ENCODE measurements around the gene NDST1. TPM values are rescaled to one million over a fixed set of nuclear protein-coding genes. Genes with fewer than 3 reads are reported as not detected.

Gene NDST1
- total RNA-seq, 6 donors from 2014 or later: 81.7 to 265 (median 166) TPM

GRCh38 chr5:150529555-150529954 is 21.6 kb downstream of the NDST1 start:
- H3K27ac ChIP-seq: peak overlapping the region; percentile 31 to 70 (median 48)
- no peaks in the 10 kb centered on the region for H3K9me3 ChIP-seq
- H3K4me1 ChIP-seq: peaks cover 27 to 43% (median 34%) of the 10 kb centered on the region in 4 donors
- H3K36me3 ChIP-seq: peaks cover 14 to 56% (median 28%) of the 10 kb centered on the region in 4 donors
- TF ChIP-seq EP300 (IDR thresholded peaks at IDR 0.05): no peak
- no peak for TF ChIP-seq POLR2AphosphoS5 (IDR thresholded peaks at IDR 0.05)
- TF ChIP-seq CTCF (IDR thresholded peaks at IDR 0.05): no peak
- TF ChIP-seq POLR2A (IDR thresholded peaks at IDR 0.05): no peak
- DNase-seq: no peak
- H3K27me3 ChIP-seq: no peaks in the 10 kb centered on the region
- no peak for ATAC-seq (ENCODE audit: low FRiP score in 2 of 2)
- 58 to 70% methylated on average over 4 of the region's 4 CpGs for WGBS, 2 donors
- no peak overlapping the region for H3K4me3 ChIP-seq

- no peaks in the 10 kb centered on the region for H3K9me3 ChIP-seq
- DNase-seq: no peak
- TF ChIP-seq CTCF (IDR thresholded peaks at IDR 0.05): no peak
- no peak for TF ChIP-seq POLR2AphosphoS5 (IDR thresholded peaks at IDR 0.05)
- no peak for TF ChIP-seq POLR2A (IDR thresholded peaks at IDR 0.05)
- TF ChIP-seq EP300 (IDR thresholded peaks at IDR 0.05): no peak
- 78 to 84% methylated on average over 3 of the region's 3 CpGs for WGBS, 2 donors
- H3K4me1 ChIP-seq: peaks cover 22 to 34% (median 29%) of the 10 kb centered on the region in 4 donors
- peak overlapping the region in 2 of 4 donors; percentile 35 to 70 for H3K27ac ChIP-seq
- peaks cover 23 to 65% (median 36%) of the 10 kb centered on the region in 4 donors for H3K36me3 ChIP-seq
- no peak overlapping the region for H3K4me3 ChIP-seq
- H3K27me3 ChIP-seq: no peaks in the 10 kb centered on the region
- no peak for ATAC-seq (ENCODE audit: low FRiP score in 2 of 2)
Measured at GRCh38 chr5:150530423-150530822, 22.5 kb downstream of the NDST1 start.

- Histone ChIP-seq H3K27ac (no peak overlapping the region), H3K27me3 (no peaks in the 10 kb centered on the region), H3K9me3 (no peaks in the 10 kb centered on the region), H3K4me3 (no peak overlapping the region), H3K36me3 (peaks cover 25 to 71% (median 43%) of the 10 kb centered on the region in 4 donors), H3K4me1 (peaks cover 16 to 29% (median 24%) of the 10 kb centered on the region in 4 donors)
- TF ChIP-seq EP300 (IDR thresholded peaks at IDR 0.05) (no peak), CTCF (IDR thresholded peaks at IDR 0.05) (no peak), POLR2AphosphoS5 (IDR thresholded peaks at IDR 0.05) (no peak), POLR2A (IDR thresholded peaks at IDR 0.05) (no peak)
- no peak for DNase-seq
- 93 to 96% methylated on average over 9 of the region's 9 CpGs for WGBS, 2 donors
- ATAC-seq (ENCODE audit: low FRiP score in 2 of 2): no peak
Measured at GRCh38 chr5:150530951-150531588, 23.1 kb downstream of the NDST1 start.

GRCh38 chr5:150531686-150532085 is 23.8 kb downstream of the NDST1 start:
- Histone ChIP-seq H3K27me3 (no peaks in the 10 kb centered on the region), H3K4me1 (peaks cover 10 to 23% (median 19%) of the 10 kb centered on the region in 4 donors), H3K9me3 (no peaks in the 10 kb centered on the region), H3K4me3 (no peak overlapping the region), H3K27ac (no peak overlapping the region), H3K36me3 (peaks cover 28 to 77% (median 49%) of the 10 kb centered on the region in 4 donors)
- WGBS, 2 donors: 89% methylated on average over 8 to 9 of the region's 9 CpGs
- TF ChIP-seq POLR2A (IDR thresholded peaks at IDR 0.05) (no peak), POLR2AphosphoS5 (IDR thresholded peaks at IDR 0.05) (no peak), CTCF (IDR thresholded peaks at IDR 0.05) (no peak), EP300 (IDR thresholded peaks at IDR 0.05) (no peak)
- ATAC-seq (ENCODE audit: low FRiP score in 2 of 2) (no peak), DNase-seq (no peak)

- TF ChIP-seq POLR2A (IDR thresholded peaks at IDR 0.05): no peak
- TF ChIP-seq POLR2AphosphoS5 (IDR thresholded peaks at IDR 0.05): no peak
- no peak for TF ChIP-seq CTCF (IDR thresholded peaks at IDR 0.05)
- TF ChIP-seq EP300 (IDR thresholded peaks at IDR 0.05): no peak
- Histone ChIP-seq H3K27ac (no peak overlapping the region), H3K4me1 (peaks cover 7 to 19% (median 15%) of the 10 kb centered on the region in 4 donors), H3K4me3 (no peak overlapping the region), H3K27me3 (no peaks in the 10 kb centered on the region), H3K9me3 (no peaks in the 10 kb centered on the region), H3K36me3 (peaks cover 29 to 82% (median 51%) of the 10 kb centered on the region in 4 donors)
- DNase-seq (no peak), ATAC-seq (ENCODE audit: low FRiP score in 2 of 2) (no peak)
- 92 to 93% methylated on average over 7 of the region's 7 CpGs for WGBS, 2 donors
Measured at GRCh38 chr5:150532151-150532550, 24.2 kb downstream of the NDST1 start.
